Neuronal stem cell (in vitro differentiated cells): Measurements from ENCODE around the gene MEG3.

ENCODE experiments used
- DNase-seq: peaks from one replicate; pipeline ENCODE4 v3.0.0-alpha.2; 2013; ENCODE audit warnings: low spot score
- H2AFZ ChIP-seq: one replicate; pipeline ENCODE4 v1.6.1; 2013; ENCODE audit warnings: mild to moderate bottlenecking, low read length, inconsistent platforms
- H2AK5ac ChIP-seq: 2 replicates; pipeline ENCODE4 v1.6.1; 2013; ENCODE audit warnings: low read depth, mild to moderate bottlenecking, inconsistent platforms, low read length, moderate library complexity, mixed read lengths
- H2BK120ac ChIP-seq: 2 replicates; pipeline ENCODE4 v1.6.1; 2013; ENCODE audit warnings: low read depth, mild to moderate bottlenecking, inconsistent platforms, low read length, moderate library complexity, mixed read lengths
- H2BK12ac ChIP-seq: one replicate; pipeline ENCODE4 v1.6.1; 2013; ENCODE audit warnings: low read length, inconsistent platforms
- H2BK15ac ChIP-seq: 2 replicates; pipeline ENCODE4 v1.6.1; 2013; ENCODE audit warnings: mild to moderate bottlenecking, low read length, inconsistent platforms, mixed read lengths
- H2BK5ac ChIP-seq: one replicate; pipeline ENCODE4 v1.6.1; 2013; ENCODE audit warnings: inconsistent platforms, mild to moderate bottlenecking, low read length, moderate library complexity
- H3K14ac ChIP-seq: one replicate; pipeline ENCODE4 v1.6.1; 2013; ENCODE audit warnings: low read length, inconsistent platforms
- H3K18ac ChIP-seq: 2 replicates; pipeline ENCODE4 v1.6.1; 2013; ENCODE audit warnings: low read length, inconsistent platforms
- H3K23ac ChIP-seq: 2 replicates; pipeline ENCODE4 v1.6.1; 2013; ENCODE audit warnings: low read depth, mild to moderate bottlenecking, mixed read lengths, low read length, inconsistent platforms; ENCODE audit not compliant: poor library complexity
- H3K27ac ChIP-seq: replicated peaks from 3 replicates; pipeline ENCODE4 v1.5.1; 2013; ENCODE audit warnings: low read length, inconsistent platforms
- H3K27me3 ChIP-seq, 3 experiments: 2 replicates each; pipeline ENCODE4 v1.6.1; 2013; ENCODE audit warnings: low read length in 3 of 3, mild to moderate bottlenecking in 2 of 3, inconsistent platforms in 1 of 3, low read depth in 1 of 3, mixed read lengths in 1 of 3, moderate library complexity in 1 of 3; ENCODE audit not compliant: control insufficient read depth in 3 of 3, insufficient read depth in 3 of 3
- H3K36me3 ChIP-seq, 2 donors: replicated peaks in 1 of 2; 2 replicates each; pipeline ENCODE4 v1.6.1; 2013; ENCODE audit warnings: low read length in 2 of 2; ENCODE audit not compliant: control insufficient read depth in 2 of 2, insufficient read depth in 2 of 2
- H3K4ac ChIP-seq: 2 replicates; pipeline ENCODE4 v1.6.1; 2013; ENCODE audit warnings: inconsistent platforms, mild to moderate bottlenecking, low read length, moderate library complexity
- H3K4me1 ChIP-seq, 2 donors: 1 replicate in 1 of 2; 2 replicates in 1 of 2; pipeline ENCODE4 v1.6.1; 2013; ENCODE audit warnings: low read length in 2 of 2, low read depth in 1 of 2; ENCODE audit not compliant: control insufficient read depth in 2 of 2, insufficient read depth in 1 of 2
- H3K4me2 ChIP-seq: one replicate; pipeline ENCODE4 v1.6.1; 2013; ENCODE audit warnings: mild to moderate bottlenecking, low read length, inconsistent platforms; ENCODE audit not compliant: insufficient read depth, poor library complexity, severe bottlenecking
- H3K4me3 ChIP-seq, 2 donors: 2 replicates each; pipeline ENCODE4 v1.5.1; 2013; ENCODE audit warnings: low read length in 2 of 2, mild to moderate bottlenecking in 2 of 2, inconsistent platforms in 1 of 2, moderate library complexity in 1 of 2
- H3K79me1 ChIP-seq: one replicate; pipeline ENCODE4 v1.6.1; 2013; ENCODE audit warnings: low read depth, mild to moderate bottlenecking, inconsistent platforms, low read length, moderate library complexity
- H3K9ac ChIP-seq: one replicate; pipeline ENCODE4 v1.6.1; 2013; ENCODE audit warnings: mild to moderate bottlenecking, low read depth, low read length, inconsistent platforms; ENCODE audit not compliant: poor library complexity
- H3K9me3 ChIP-seq, 2 donors: replicated peaks in 1 of 2; 2 replicates each; pipeline versions ENCODE3 to v1.6.1; 2013; ENCODE audit warnings: low read length in 2 of 2, mild to moderate bottlenecking in 2 of 2, inconsistent platforms in 1 of 2, low read depth in 1 of 2, mixed read lengths in 1 of 2, moderate library complexity in 1 of 2; ENCODE audit not compliant: control insufficient read depth in 2 of 2, insufficient read depth in 1 of 2
- H4K8ac ChIP-seq: one replicate; pipeline ENCODE4 v1.6.1; 2013; ENCODE audit warnings: low read depth, mild to moderate bottlenecking, inconsistent platforms, low read length, moderate library complexity
- H4K91ac ChIP-seq: one replicate; pipeline ENCODE4 v1.6.1; 2013; ENCODE audit warnings: low read length, low read depth, mild to moderate bottlenecking, inconsistent platforms; ENCODE audit not compliant: poor library complexity
- WGBS, 2 donors: extraction: QIAGEN DNeasy Blood & Tissue Kit; methylation state at CpG; one replicate each; pipeline ENCODE4 v1.1.7; 2013; ENCODE audit warnings: missing lambda C conversion rate in 2 of 2, mixed read lengths in 1 of 2; ENCODE audit not compliant: insufficient read length in 2 of 2, insufficient replicate concordance in 1 of 2; ENCODE audit errors: extremely low coverage in 2 of 2; 5-methylcytosine and 5-hydroxymethylcytosine counted together

MEG3 gene

GRCh38 chr14:100900837-100901390, 75.0 kb downstream of the MEG3 start:
- H2BK15ac ChIP-seq = peak overlapping the region; percentile 91
- H2AK5ac ChIP-seq = peak overlapping the region; percentile 98
- H3K4me3 ChIP-seq = peak overlapping the region in 1 of 2 donors; percentile 20
- H2BK12ac ChIP-seq = peak overlapping the region; percentile 99
- WGBS, 2 donors = no CpG with 5 or more reads among the region's 15 CpGs
- H3K9me3 ChIP-seq = peaks cover 0 to 6% of the 10 kb centered on the region in 2 donors
- H3K27me3 ChIP-seq = no peaks in the 10 kb centered on the region
- H3K4me1 ChIP-seq = peaks cover 50 to 55% of the 10 kb centered on the region in 2 donors
- peak overlapping the region; percentile 35 for H3K23ac ChIP-seq
- H2BK5ac ChIP-seq = peak overlapping the region; percentile 95
- peak overlapping the region; percentile 77 for H2AFZ ChIP-seq
- peak overlapping the region; percentile 63 for H3K9ac ChIP-seq
- H4K8ac ChIP-seq = peak overlapping the region; percentile 83
- peak overlapping the region; percentile 96 for H3K18ac ChIP-seq
- H3K36me3 ChIP-seq = no peaks in the 10 kb centered on the region
- H3K79me1 ChIP-seq = no peaks in the 10 kb centered on the region
- peak; percentile 69 for DNase-seq
- H3K4ac ChIP-seq = peak overlapping the region; percentile 1
- no peak overlapping the region for H3K4me2 ChIP-seq
- H3K14ac ChIP-seq = peak overlapping the region; percentile 60
- peak overlapping the region; percentile 90 for H4K91ac ChIP-seq
- H2BK120ac ChIP-seq = peak overlapping the region; percentile 61
- H3K27ac ChIP-seq = peak overlapping the region; percentile 91

- H3K14ac ChIP-seq = peak overlapping the region; percentile 33
- peak overlapping the region; percentile 91 for H3K27ac ChIP-seq
- H3K4me2 ChIP-seq = no peak overlapping the region
- DNase-seq = no peak
- H3K79me1 ChIP-seq = no peaks in the 10 kb centered on the region
- H2AK5ac ChIP-seq = peak overlapping the region; percentile 98
- peak overlapping the region; percentile 63 for H3K9ac ChIP-seq
- H4K91ac ChIP-seq = peak overlapping the region; percentile 90
- peak overlapping the region; percentile 78 for H2BK120ac ChIP-seq
- peak overlapping the region in 1 of 2 donors; percentile 15 for H3K4me3 ChIP-seq
- no peak overlapping the region for H2AFZ ChIP-seq
- peaks cover 0 to 6% of the 10 kb centered on the region in 2 donors for H3K9me3 ChIP-seq
- peak overlapping the region; percentile 95 for H2BK5ac ChIP-seq
- H2BK15ac ChIP-seq = peak overlapping the region; percentile 91
- peaks cover 50 to 57% of the 10 kb centered on the region in 2 donors for H3K4me1 ChIP-seq
- no peaks in the 10 kb centered on the region for H3K36me3 ChIP-seq
- peak overlapping the region; percentile 83 for H4K8ac ChIP-seq
- peak overlapping the region; percentile 96 for H3K18ac ChIP-seq
- peak overlapping the region; percentile 35 for H3K23ac ChIP-seq
- peak overlapping the region; percentile 31 for H3K4ac ChIP-seq
- peak overlapping the region; percentile 99 for H2BK12ac ChIP-seq
- WGBS, 2 donors = no CpG with 5 or more reads among the region's 12 CpGs
- H3K27me3 ChIP-seq = no peaks in the 10 kb centered on the region
Observed at GRCh38 chr14:100901391-100902183, 75.7 kb downstream of the MEG3 start.

GRCh38 chr14:100902295-100903133, 76.6 kb downstream of the MEG3 start:
- peak overlapping the region; percentile 91 for H2BK15ac ChIP-seq
- no peaks in the 10 kb centered on the region for H3K36me3 ChIP-seq
- H3K4ac ChIP-seq = peak overlapping the region; percentile 31
- H3K9ac ChIP-seq = no peak overlapping the region
- peak overlapping the region; percentile 78 for H2BK120ac ChIP-seq
- H2AK5ac ChIP-seq = peak overlapping the region; percentile 98
- H4K91ac ChIP-seq = peak overlapping the region; percentile 77
- H2BK12ac ChIP-seq = peak overlapping the region; percentile 99
- peak overlapping the region; percentile 96 for H3K18ac ChIP-seq
- H3K4me3 ChIP-seq = no peak overlapping the region
- H3K14ac ChIP-seq = no peak overlapping the region
- no peaks in the 10 kb centered on the region for H3K27me3 ChIP-seq
- H3K23ac ChIP-seq = no peak overlapping the region
- H2AFZ ChIP-seq = peak overlapping the region; percentile 80
- H3K79me1 ChIP-seq = no peaks in the 10 kb centered on the region
- H4K8ac ChIP-seq = no peak overlapping the region
- H3K27ac ChIP-seq = peak overlapping the region; percentile 63
- H3K4me1 ChIP-seq = peaks cover 53 to 54% of the 10 kb centered on the region in 2 donors
- no peak overlapping the region for H3K4me2 ChIP-seq
- no CpG with 5 or more reads among the region's 18 CpGs for WGBS, 2 donors
- H3K9me3 ChIP-seq = peaks cover 0 to 6% of the 10 kb centered on the region in 2 donors
- DNase-seq = no peak
- peak overlapping the region; percentile 95 for H2BK5ac ChIP-seq
